GM19372 (cell line): Measurements from ENCODE around the gene KRTAP5-10.
"Not testable (repeated sequence)": the region's sequence is repeated elsewhere in the genome, so short reads cannot be mapped to it uniquely, and the experiment has no call there.

Experiments used
- ATAC-seq: cut with Tn5 transposase; IDR thresholded peaks from one replicate; pipeline ENCODE4 v1.9.1; 2021; ENCODE audit warnings: mild to moderate bottlenecking, low read depth, moderate library complexity; ENCODE audit not compliant: unreplicated experiment

KRTAP5-10 gene

DNA sequence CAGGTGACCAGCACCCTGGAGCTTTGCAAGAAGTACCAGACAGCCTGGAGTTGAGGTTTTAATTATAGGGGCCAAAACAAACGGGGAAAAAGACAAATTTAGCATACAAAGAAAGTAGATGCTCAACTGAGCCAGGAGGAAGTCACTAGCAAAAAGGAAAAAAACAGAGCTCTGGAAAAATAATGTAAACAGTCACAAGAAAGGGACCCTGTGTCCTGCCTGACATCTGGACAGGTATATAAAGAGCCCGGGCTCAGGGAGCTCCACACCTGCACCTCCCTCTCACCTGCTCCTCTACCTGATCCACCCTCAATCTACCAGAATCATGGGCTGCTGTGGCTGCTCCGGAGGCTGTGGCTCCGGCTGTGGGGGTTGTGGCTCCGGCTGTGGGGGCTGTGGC is at the start of gene KRTAP5-10:
KRTAP5-10 (plus strand) TSS at position 301 of the 400 bp plus-strand sequence; CDS start at position 326, 25 bp downstream.
- ATAC-seq, result no peak

DNA sequence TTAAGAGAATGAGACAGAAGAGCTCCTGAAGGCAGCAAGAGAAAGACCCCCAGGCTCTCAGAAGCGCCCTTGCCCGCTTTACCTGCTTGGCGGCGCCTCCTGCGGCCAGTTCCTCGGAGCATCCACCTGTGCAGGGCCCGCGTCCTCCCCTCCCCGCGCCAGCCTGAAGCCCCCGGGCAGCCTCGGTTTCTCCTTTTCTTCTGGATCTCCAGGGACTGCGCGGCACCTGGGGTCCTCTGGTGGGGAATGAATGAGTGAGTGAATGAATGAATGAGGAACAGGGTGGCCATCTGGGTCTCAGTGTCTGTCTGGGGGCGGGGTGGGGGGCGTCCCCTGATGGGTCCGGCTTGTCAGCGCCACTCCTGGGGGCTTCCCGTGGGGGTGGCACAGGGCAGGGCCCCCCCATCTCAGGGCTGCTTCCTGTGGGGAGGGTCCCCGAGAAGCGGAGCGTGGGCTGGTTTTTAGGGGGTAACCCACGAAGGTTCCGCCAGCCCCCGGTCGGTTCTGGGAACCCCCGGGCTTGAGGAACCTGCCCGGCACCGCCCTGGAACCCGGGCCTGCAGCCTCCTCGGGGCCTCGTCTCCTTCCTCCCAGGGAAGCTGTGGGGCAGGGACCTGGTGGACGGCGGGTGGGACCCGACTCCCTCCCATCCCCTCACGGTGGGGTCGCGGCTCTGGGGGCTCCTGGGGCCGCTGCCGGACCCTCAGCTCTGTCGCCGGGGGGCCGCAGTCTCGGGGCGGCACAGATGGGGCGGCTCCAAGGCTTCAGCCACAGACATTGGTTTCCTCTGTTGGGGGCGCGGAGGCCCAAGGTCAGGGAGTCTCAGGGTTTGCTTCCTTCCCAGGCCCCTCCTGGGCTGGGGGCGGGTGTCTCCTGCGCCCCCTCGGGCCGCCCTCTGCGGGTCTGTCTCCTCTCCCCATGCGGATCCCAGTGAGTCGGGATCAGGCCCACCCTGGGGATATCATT is 46.6 kb upstream of the KRTAP5-10 start:
- ATAC-seq, result no peak

GRCh38 chr11:71519546-71519945 is 45.8 kb upstream of the KRTAP5-10 start:
- no peak for ATAC-seq

- no peak for ATAC-seq
These were observed 40.0 kb upstream of the KRTAP5-10 start for GRCh38 chr11:71525188-71525937.

DNA sequence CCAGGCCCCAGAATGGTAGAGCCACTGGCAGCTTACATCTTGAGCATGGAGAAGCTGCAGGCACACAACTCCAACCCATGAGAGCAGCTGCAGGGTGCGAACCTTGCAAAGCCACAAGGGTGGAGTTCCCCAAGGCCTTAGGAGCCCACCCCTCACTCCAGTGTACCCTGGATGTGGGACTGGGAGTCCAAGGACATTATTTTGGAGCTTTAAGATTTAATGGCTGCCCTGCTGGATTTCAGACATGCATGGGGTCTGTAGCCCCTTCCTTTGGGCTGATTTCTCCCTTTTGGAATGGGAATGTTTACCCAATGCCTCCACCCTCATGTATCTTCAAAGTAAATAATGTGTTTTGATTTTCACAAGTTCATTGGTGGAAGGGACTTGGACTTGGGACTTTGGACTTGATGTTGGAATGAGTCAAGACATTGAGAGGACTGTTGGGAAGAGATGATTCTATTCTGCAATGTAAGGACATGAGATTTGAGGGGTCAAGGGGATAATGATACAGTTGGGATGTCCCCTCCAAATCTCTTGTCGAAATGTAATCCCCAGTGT is 39.3 kb upstream of the KRTAP5-10 start:
- no peak for ATAC-seq

GRCh38 chr11:71526796-71527575 is 38.4 kb upstream of the KRTAP5-10 start, which contains the start of gene KRTAP5-7:
Gene KRTAP5-7 (plus strand): TSS chr11:71527267. CDS start chr11:71527301, 34 bp downstream.
- not testable (repeated sequence) for ATAC-seq

- ATAC-seq, result no peak
These were observed 37.7 kb upstream of the KRTAP5-10 start for GRCh38 chr11:71527576-71528210.

- no peak for ATAC-seq
These were observed 34.8 kb upstream of the KRTAP5-10 start for GRCh38 chr11:71530602-71531001.

DNA sequence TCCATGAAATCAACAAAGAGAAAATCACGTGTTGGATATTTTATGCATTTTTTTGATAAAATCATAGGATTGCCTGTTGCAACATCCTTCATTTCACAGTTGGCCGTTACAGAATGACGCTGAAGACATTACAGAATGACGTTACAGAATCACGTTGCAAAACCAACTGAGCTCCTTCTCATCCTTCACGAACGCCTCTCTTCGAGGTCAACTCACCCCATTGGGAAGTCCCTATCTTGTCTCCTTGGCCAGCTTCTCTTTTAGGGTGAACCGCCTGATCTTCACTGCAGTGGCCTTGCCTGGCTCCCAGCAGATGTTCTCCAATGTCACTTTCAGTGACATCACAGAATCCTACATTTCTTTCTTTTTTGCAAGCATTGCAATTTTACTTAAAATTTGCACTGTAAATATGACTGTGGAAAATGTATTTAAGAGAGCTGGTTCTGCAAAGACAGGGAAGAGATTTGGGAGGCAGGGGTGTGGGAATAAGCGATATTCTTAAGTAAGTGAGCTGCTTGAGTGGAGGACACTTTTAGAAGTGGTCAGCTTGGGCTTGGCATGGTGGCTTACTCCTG is 33.2 kb upstream of the KRTAP5-10 start:
- ATAC-seq, result no peak

DNA sequence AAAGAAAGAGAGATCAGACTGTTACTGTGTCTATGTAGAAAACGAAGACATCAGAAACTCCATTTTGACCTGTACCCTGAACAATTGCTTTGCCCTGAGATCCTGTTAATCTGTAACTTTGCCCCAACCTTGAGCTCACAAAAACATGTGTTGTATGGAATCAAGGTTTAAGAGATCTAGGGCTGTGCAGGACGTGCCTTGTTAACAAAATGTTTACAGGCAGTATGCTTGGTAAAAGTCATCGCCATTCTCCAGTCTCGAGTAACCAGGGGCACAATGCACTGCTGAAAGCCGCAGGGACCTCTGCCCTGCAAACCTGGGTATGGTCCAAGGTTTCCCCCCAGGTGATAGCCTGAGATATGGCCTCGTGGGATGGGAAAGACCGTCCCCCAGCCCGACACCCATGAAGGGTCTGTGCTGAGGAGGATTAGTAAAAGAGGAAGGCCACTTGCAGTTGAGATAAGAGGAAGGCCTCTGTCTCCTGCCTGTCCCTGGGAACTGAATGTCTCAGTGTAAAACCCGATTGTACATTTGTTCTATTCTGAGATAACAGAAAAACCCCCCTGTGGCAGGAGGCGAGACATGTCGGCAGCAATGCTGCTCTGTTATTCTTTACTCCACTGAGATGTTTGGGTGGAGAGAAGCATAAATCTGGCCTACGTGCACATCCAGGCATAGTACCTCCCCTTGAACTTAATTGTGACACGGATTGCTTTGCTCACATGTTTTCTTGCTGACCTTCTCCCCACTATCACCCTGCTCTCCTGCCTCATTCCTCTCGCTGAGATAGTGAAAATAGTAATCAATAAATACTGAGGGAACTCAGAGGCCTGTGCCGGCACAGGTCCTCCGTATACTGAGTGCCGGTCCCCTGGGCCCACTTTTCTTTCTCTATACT is 30.4 kb upstream of the KRTAP5-10 start:
- not testable (repeated sequence) for ATAC-seq

GRCh38 chr11:71535825-71536224 is 29.5 kb upstream of the KRTAP5-10 start:
- no peak for ATAC-seq

- ATAC-seq, result no peak
These were observed 27.8 kb upstream of the KRTAP5-10 start for GRCh38 chr11:71537537-71537936.

- ATAC-seq, result not testable (repeated sequence)
These were observed 27.2 kb upstream of the KRTAP5-10 start, which contains the start of gene KRTAP5-8 for GRCh38 chr11:71537977-71538665. Gene KRTAP5-8 (plus strand): TSS chr11:71538025. CDS start chr11:71538056, 31 bp downstream.

DNA sequence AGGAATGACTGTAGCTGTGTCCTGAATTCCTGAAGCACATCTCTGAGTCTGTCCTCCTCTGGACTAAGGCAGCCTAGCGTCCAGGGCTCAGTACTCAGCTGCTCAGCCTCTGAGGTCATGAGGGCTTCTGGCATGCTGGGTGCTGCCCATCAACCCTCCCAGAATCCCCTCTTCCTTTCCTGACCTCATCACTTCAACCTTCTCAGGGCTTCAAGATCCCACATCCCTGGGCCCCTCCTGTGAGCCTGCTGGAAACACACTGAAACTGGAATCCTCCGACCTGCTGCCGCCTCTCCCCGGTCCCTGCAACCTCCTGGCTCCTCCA is 26.7 kb upstream of the KRTAP5-10 start:
- no peak for ATAC-seq

DNA sequence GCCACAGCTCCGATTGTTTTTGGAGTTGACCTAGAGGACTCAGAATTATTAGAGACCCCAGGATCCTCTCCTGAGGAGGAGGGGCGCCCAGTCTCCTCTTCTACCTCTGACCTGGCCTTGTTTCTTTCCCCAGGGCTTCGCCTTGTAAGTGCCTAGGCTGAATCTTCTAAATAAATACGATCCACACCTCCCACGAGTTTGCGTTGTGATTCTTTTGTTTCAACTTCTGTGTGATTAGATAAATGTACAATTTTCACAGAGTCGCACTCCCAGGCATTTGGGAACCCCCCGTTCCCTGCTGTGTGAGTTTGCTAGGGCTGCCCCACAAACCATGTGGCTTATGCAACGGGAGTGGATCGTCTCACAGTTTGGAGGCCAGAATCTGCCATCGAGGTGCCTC is 26.3 kb upstream of the KRTAP5-10 start:
- no peak for ATAC-seq

DNA sequence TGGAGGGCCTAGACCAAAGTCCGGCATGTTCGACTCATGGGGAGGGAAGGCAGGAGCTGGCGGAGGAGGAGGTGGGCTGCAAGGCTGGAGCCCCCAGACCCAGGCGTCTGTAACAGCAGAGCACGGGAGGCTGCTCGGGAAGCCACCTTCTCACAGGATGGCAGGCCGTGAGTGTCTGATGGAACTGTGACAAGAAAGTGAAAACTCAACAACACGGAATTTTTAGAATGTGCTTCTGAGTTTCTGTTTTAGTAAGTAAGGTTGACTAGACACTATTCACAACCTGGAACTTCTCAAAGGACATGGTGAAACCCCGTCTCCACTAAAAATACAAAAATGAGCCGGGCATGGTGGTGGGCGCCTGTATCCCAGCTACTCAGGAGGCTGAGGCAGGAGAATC is 25.4 kb upstream of the KRTAP5-10 start:
- not testable (repeated sequence) for ATAC-seq

DNA sequence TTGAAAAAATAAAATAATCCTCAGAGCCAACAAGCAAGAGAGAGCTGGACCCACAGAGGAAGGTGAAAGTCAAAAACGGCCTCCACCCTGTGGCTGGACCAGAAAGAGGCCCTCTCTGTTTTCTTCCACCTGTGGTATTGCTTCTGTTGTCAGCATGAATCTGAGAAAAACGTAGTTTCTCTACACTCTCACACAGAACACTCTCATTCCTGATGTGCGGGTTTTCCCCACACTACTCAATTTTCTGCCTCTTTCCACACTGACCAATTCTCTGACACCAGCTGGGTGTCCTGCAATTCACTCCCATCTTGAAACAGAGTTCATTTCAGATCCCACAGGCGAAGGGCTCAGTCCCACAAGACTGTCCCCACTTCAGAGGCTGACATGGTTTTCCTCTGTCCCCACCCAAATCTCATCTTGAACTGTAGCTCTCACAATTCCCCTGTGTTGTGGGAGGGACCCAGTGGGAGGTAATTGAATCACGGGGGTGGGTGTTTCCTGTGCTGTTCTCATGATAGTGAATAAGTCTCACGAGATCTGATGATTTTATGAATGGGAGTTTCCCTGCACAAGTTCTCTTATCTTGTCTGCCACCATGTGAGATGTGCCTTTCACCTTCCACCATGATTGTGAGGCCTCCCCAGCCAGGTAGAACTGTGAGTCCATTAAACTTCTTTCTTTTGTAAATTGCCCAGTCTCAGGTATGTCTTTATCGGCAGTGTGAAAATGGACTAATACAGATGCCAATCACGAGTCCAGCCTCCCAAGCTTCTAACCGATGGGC is 24.6 kb upstream of the KRTAP5-10 start:
- not testable (repeated sequence) for ATAC-seq
